Esophagus muscularis mucosa (tissue), 3 donors: Measurements from ENCODE around the gene GPR61.

Experiments
- CTCF ChIP-seq, 3 experiments: fragments of 200-600 bp in 2 of 3; fragments of 450-650 bp in 1 of 3; sonication (generic) in 2 of 3; IDR thresholded peaks; one replicate each; pipeline ENCODE4 v1.5.1; 2017 to 2019; ENCODE audit warnings: antibody characterized with exemption in 3 of 3, mild to moderate bottlenecking in 2 of 3, moderate library complexity in 1 of 3
- POLR2A ChIP-seq: fragments of 450-650 bp; IDR thresholded peaks from one replicate; pipeline ENCODE4 v1.6.1; 2017; ENCODE audit warnings: antibody characterized with exemption, moderate library complexity, mild to moderate bottlenecking, low read depth

- TF ChIP-seq POLR2A (no peak), CTCF (IDR thresholded peaks at IDR 0.05) (no peak)
Measured at GRCh38 chr1:109582021-109582420, 42.3 kb downstream of the GPR61 start.
